GM18505 (cell line): ENCODE results near the gene CLCN4.

Experiments
- ATAC-seq: cut with Tn5 transposase; IDR thresholded peaks from one replicate; pipeline ENCODE4 v1.9.1; 2021; ENCODE audit not compliant: unreplicated experiment
- POLR2A ChIP-seq: IDR thresholded peaks from 4 replicates; pipeline ENCODE4 v1.6.1; 2011; ENCODE audit warnings: borderline replicate concordance; ENCODE audit not compliant: insufficient read depth, insufficient read length; ENCODE audit errors: extremely low read depth

The CLCN4 gene

DNA sequence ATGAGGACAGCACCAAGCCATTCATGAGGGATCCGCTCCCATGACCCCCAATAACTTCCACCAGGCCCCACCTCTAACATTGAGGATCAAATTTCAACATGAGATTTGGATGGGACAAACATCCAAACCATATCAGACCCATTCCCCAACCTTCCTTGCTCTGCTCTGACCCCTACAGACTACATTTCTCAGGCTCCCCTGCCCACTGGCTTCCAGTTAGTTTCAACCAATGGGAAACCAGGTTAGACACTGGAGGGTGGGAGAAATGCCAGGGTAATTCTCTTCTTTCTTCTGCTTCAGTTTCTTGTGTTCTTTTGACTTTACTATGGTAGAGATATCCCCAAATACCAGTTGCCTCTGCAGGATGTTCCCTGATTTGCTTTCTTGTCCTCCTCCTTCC lies 125.7 kb downstream of the CLCN4 start:
- no peak for TF ChIP-seq POLR2A
- no peak for ATAC-seq

DNA sequence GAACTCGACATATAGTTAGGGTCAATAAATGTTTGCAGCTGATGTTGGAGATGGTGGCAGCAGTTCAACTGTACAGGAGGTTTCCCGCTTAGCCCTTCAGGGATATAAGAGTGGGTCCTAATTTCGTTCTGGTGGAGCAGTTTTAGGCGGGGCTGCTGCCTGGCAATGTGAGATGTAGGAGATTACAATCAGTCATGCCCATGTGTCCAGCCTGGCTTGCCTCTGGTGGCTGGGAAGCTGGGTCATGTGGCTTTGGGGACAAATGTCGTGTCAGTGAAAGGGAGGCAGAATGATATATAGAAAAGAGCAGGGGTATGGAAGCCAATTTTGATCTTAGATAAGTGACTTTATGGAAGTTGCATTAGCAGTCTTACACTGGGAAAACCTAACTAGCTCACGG lies 129.4 kb downstream of the CLCN4 start:
- no peak for TF ChIP-seq POLR2A
- ATAC-seq = no peak
